HG03159 (cell line): ENCODE results near the gene SLC14A1.
"Not testable (repeated sequence)": the region's sequence is repeated elsewhere in the genome, so short reads cannot be mapped to it uniquely, and the experiment has no call there.

Source experiments
- ATAC-seq: cut with Tn5 transposase; IDR thresholded peaks from one replicate; pipeline ENCODE4 v1.9.1; 2021; ENCODE audit warnings: mild to moderate bottlenecking, moderate library complexity; ENCODE audit not compliant: unreplicated experiment

SLC14A1 gene

DNA sequence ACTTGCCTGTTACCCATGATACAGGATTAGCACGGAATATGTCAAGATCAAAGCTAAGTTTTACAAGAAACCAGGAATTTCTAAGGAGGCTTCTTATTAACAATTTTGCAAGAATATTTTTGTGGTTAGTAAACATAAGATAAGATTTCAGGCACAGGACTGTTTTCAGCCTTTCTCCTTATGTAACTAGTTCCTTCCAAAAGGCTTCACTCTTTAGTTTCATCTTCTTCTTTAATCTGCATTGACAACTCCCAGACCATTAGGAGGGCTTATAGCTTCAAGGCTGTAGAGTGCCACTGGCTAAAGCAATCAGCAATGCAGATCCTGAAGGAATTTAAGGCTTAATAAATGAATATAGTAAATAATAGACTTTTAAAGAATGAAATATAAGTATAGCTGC lies 29.3 kb downstream of the SLC14A1 start:
- ATAC-seq = no peak

DNA sequence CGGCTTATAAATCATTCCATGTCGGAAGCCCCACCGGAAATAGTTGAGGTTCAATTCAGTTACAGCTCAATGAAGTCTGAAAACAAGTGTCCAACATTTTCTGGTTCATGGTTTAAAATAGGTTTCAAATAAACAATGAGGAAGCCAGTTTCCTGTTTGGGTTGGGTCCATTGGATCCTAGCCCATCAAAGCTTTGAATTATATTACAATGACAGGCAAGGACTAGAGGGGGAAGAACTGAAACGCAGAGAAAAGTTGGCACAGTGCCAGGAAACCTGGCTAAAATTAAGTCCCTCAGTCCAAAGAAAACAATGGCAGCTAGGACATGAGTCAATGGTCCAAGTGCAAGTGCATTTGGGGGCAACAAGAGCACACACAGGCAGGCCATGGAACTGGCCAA lies 32.0 kb downstream of the SLC14A1 start:
- ATAC-seq = no peak

GRCh38 chr18:45757005-45757404 lies 33.0 kb downstream of the SLC14A1 start:
- ATAC-seq = no peak

DNA sequence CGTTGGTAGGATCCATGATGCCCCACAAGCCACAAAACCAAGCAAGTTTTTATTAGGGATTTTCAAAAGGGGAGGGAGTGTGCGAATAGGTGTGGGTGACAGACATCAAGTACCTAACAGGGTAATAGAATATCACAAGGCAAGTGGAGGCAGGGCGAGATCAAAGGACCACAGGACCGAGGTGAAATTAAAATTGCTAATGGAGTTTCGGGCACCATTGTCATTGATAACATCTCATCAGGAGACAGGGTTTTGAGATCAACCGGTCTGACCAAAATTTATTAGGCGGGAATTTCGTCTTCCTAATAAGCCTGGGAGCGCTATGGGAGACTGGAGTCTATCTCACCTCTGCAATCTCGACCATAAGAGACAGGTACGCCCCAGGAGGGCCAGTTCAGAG lies 33.7 kb downstream of the SLC14A1 start:
- not testable (repeated sequence) for ATAC-seq

DNA sequence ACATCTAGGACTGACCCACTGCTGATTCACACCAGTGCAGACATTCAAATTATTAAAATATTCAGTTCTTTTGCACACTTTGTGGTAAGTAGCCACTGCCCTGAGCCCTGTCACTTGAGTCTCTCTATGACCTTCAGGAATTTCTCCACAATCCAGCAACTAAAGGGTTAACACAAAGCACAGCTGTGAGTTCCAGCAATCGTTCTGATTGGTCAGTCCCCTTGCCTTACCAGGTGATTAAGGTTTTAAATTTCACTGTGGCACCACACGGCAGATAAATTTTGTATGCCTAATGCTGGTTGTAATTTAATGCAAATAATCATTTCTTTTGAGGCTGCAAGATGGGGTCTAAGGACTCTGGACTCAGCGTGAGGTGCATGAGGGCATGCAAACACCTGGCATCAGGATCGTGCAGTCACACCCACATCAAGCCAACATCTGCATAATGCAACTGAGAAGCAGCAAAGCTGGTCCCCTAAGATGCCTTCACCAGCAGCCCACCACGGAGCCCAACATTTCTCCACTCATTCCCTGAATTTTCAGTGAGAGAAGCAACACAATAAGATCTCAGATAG lies 36.6 kb downstream of the SLC14A1 start:
- ATAC-seq = no peak

DNA sequence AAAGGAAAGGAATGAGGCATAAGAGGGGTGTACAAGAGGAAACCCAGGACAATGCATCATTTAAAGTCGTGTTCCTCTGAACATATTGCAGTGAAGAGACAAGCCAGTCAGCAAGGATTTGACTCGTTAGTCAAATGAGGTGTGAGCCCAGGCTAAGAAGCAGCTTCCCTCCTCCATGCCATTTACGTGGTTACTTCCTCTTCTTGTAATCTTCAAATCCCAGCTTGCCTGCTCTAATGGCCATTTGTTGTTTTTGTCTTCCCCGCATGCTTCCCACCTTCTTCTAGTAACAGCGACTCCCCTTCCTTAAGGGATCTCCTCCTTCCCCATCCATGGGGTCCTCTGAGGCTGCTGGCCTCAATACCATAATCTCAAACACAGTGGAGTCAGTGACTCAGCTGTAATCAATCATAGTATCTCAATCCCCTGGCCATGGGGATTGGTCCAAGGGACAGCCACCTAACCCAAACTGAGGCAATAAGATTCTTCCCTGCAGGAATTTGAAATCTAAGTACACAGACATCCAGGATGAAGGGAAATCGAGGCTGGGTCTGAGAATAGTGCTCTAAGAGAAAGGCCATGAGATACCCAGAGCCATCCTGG lies 37.6 kb downstream of the SLC14A1 start:
- ATAC-seq = no peak

DNA sequence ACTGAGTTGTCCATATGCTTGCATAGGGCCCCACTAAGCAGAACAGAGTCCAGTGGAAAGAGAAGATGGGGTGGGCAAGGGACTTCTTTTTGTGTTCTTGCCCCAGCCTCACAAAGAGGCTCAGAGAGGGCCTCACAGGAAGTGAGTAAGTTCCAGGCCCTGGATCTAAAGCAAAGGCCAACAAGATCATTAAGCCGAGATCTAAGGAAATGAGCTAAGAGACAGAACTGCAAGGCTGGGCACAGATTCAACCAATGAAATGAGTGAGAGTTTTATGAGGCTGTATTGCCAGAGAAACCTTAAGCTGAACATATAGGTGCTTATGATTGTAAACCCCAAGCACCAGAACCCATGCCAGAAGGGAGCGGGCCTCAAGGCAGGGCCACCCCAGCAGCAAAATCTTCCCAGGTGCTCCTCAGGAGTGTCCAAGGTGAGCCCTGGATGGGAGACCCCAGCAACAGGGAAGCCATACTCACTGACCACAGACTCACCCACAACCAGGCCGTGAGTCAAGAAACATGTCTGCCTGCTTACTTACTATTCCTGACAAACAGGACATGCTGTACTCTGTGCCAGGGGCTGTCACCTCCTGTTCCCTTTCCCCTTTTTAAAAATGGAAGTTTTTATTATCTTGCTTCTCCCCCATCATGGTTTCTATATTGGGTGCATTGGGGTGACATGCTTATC lies 40.2 kb downstream of the SLC14A1 start:
- ATAC-seq = no peak

DNA sequence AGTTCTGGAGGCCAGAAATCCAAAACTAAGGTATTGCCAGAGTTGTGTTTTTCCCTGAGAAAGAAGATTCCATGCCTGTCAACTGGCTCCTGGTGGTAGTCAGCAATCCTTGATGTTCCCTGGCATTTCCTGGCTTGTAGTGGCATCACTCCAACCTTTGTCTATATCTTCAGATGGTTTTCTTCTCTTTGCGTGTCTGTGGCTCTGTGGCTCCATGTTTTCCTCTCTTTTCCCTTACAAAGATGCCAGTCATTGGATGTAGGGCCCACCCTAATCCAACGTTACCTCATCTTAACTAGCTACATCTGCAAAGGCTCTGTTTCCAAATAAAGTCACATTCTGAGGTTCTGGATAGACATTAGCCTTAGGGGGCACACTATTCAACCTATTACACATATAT lies 41.8 kb downstream of the SLC14A1 start:
- ATAC-seq = no peak

DNA sequence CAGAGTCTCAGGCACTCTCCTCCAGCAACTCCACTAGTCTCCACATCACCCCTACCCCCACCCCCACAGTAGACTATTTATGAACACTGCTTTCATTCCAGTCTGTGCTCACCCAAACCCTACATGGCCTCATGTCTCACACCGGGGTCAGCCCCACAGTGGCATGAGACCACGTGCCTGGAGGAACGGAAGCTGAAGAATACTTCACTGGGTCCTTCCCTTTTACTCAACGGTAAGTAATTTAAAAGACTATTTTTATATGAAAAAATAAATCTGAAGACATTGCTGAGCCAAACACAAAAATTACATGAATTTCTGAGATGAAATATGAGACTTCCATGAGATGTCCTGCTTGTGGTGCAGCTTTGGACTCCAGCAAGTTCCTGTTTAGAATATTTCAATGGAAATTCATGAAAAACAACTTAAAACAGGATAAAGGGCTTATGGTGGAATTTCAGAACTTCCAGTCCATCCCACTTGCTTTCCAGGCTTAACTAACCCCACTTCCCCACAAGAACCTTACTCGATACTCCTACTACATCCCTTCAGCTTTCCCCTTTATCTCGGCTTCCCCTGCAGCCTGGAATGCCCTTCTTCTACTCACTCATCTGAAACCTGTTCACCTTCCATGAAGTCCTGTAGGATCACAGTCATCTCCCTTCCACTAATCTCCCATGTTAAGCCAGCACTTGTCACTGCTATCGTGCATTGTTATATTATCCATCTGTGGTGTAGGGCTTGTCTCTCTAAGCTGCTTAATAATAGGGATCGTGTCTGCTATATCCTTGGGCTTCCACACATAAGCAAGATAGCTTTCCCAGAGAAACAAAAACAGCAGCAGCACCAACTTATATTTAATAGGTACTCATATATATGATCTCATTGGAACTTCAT lies 47.9 kb downstream of the SLC14A1 start:
- no peak for ATAC-seq

GRCh38 chr18:45774065-45774521 lies 50.1 kb downstream of the SLC14A1 start:
- ATAC-seq = no peak

DNA sequence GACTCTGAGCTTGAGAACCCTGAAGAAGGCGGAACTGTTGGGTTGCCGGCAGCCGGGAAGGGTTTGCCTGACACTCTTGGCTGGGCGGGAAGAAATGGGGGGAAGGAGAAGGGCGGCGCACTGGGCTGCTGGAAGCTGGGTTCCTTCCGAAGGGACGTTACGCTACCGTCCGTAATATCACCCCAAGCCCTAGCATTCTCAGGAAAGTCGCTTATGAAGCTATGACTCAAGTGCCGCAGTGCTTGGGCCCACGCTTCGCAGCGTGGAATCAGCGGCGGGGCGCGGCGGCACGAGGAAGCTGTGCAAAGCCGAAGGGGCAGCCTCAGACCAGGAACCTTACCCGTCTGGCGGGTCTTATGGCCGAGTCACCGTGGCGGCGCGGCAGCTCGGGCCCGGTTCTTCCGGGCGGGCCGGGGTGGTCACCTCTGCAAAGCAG lies 51.3 kb downstream of the SLC14A1 start:
- peak; percentile 60 for ATAC-seq

GRCh38 chr18:45775743-45776142 lies 51.8 kb downstream of the SLC14A1 start:
- ATAC-seq = no peak

GRCh38 chr18:45777393-45777792 lies 53.4 kb downstream of the SLC14A1 start:
- no peak for ATAC-seq

GRCh38 chr18:45780568-45780967 lies 56.6 kb downstream of the SLC14A1 start:
- no peak for ATAC-seq

DNA sequence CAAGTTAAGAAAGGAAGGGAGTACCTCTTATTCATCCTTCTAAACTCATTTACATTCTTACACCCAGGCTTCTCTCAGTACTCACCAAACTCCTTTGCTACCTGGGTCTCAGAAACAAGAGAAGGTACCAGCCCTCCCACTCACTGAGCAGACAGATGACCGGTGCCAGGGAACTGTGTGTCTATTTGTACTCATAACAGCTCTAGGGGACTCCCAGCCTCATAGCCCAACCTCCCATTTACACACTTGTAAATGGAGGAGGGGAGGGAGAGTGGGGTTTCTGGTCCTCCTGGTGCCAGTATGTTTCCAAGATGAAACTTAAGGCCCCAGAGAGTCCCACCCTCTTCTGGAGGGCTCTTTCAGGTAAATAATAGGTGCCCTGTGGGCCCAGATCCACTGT lies 58.7 kb downstream of the SLC14A1 start:
- ATAC-seq = no peak

GRCh38 chr18:45783097-45784075 lies 59.4 kb downstream of the SLC14A1 start:
- no peak for ATAC-seq

GRCh38 chr18:45785134-45785533 lies 61.2 kb downstream of the SLC14A1 start:
- ATAC-seq = no peak

DNA sequence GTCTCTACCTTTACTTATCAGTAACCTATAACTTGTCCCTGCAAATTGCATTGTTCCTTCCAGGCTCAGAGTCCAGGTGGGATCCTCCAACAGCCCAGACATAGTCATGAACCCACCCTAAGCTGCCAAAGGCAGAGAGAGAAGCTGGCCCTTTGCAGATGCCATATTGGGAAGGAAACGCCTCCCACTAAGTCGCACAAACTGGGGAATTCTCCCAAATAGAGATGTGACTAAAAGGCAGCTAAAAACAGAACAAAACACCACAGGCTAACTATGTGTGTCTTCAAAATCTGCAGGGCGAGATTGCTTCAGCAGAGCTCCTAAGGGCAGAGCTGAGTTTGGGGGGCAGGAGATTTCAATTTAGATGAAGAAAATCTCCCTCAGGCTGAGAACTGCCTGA lies 63.0 kb downstream of the SLC14A1 start:
- no peak for ATAC-seq

DNA sequence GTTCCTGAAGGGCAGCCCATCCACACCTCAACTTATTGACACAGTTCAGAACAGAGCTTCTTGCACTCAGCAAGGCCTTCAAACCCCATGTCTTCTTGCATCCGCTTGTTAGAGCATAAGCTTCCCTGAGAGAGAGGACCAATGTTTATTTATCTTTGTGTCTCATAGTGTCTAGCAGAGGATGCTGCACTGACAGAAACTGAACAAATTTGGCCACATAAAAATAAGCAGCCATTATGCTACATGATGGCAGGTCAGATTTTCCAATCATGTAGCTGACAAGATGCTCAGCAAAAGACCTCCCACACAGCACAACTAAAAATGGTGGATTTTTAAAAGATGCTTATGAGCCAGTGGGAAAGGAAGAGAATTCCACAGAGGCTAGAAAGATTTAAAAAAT lies 63.4 kb downstream of the SLC14A1 start:
- no peak for ATAC-seq

- ATAC-seq = no peak
Observed at GRCh38 chr18:45788861-45789260, 64.9 kb downstream of the SLC14A1 start.
